Heart right ventricle (tissue), 16 donors: ENCODE results near the gene RRP8. TPM values are rescaled to one million over a fixed set of nuclear protein-coding genes. Genes with fewer than 3 reads are reported as not detected.

Source experiments
- ATAC-seq, 8 donors: fragments of 200-7000 bp; cut with Tn5 transposase; one replicate each; pipeline ENCODE4 v1.9.1; 2020; ENCODE audit warnings: mild to moderate bottlenecking in 8 of 8, moderate library complexity in 8 of 8, moderate number of reproducible peaks in 1 of 8
- DNase-seq, 2 donors: peaks; one replicate each; pipeline ENCODE4 v3.0.0-alpha.2; 2020
- H3K27ac ChIP-seq, 10 donors: fragments of 200-600 bp; sonication (generic) in 2 of 10; one replicate each; pipeline versions ENCODE4 v1.5.0 to v1.8.0; 2020 to 2022; ENCODE audit warnings: mild to moderate bottlenecking in 3 of 10
- H3K27me3 ChIP-seq, 7 donors: fragments of 200-600 bp; one replicate each; pipeline ENCODE4 v1.8.0; 2021 to 2022; ENCODE audit warnings: mild to moderate bottlenecking in 2 of 7
- H3K36me3 ChIP-seq, 9 donors: fragments of 200-600 bp; sonication (generic) in 1 of 9; one replicate each; pipeline versions ENCODE4 v1.5.0 to v1.8.0; 2020 to 2022; ENCODE audit warnings: mild to moderate bottlenecking in 2 of 9
- H3K4me1 ChIP-seq, 9 donors: fragments of 200-600 bp; sonication (generic) in 1 of 9; one replicate each; pipeline versions ENCODE4 v1.5.0 to v1.8.0; 2020 to 2022; ENCODE audit warnings: mild to moderate bottlenecking in 4 of 9
- H3K4me3 ChIP-seq, 10 donors: fragments of 200-600 bp; sonication (generic) in 2 of 10; one replicate each; pipeline versions ENCODE4 v1.5.0 to v1.8.0; 2020 to 2022; ENCODE audit warnings: mild to moderate bottlenecking in 7 of 10, moderate library complexity in 2 of 10
- H3K9me3 ChIP-seq, 11 donors: fragments of 200-600 bp in 10 of 11; sonication (generic) in 2 of 11; one replicate each; pipeline versions ENCODE4 v1.5.0 to v1.8.0; 2013 to 2022; ENCODE audit warnings: mild to moderate bottlenecking in 2 of 11, control low read depth in 1 of 11, moderate library complexity in 1 of 11
- WGBS, 2 donors: extraction: QIAGEN DNeasy Blood & Tissue Kit; methylation state at CpG; one replicate each; pipeline ENCODE4 v1.1.7; 2013; ENCODE audit warnings: inconsistent platforms in 1 of 2; 5-methylcytosine and 5-hydroxymethylcytosine counted together
- intact Hi-C, 10 donors: fragments of 100-400 bp; cut with DNase I; formaldehyde crosslinking; loops; one replicate each; pipeline versions ENCODE4 v1.11.1 to v1.14.2; 2022
- polyA plus RNA-seq, 2 donors: library from polyadenylated mRNA; stranded (reverse); fragments of 200-250 nt; gene quantifications; one replicate each; pipeline ENCODE4 v1.2.3, GENCODE V29; 2013
- total RNA-seq, 10 donors: library from RNA; stranded (reverse); fragmentation: NEBNext Ultra II Directional in 3 of 10; extraction: Animal tissue kit (Norgen Biotek cat#: 25700) in 3 of 10; gene quantifications; one replicate each; pipeline versions ENCODE4 v1.2.1 to v1.2.4, GENCODE V29; 2021 to 2023
- TF ChIP-seq, protein P1 (sequence below), 9 donors: fragments of 200-600 bp; sonication (generic) in 2 of 9; IDR thresholded peaks; one replicate each; pipeline versions ENCODE4 v1.5.0 to v1.8.0; 2021 to 2022; ENCODE audit warnings: antibody characterized with exemption in 9 of 9, mild to moderate bottlenecking in 5 of 9, moderate library complexity in 1 of 9
- donor health status: Arrhythmogenic right ventricular cardiomyopathy.
- donor health status: ischemic (EF 13 %, LVEDD 7.1; RV severe dilation, severe dysfunction).
- donor health status: healthy with polysubstance abuse.
- donor health status: DM: no; HTN: yes; CAD: no.
- donor health status: DM: no; HTN: no; CAD: no.
- donor health status: ischemic (EF 25% LVEDD 6.9; RV normal size, moderate dysfunction).
- donor health status: ischemic (EF 25% LVEDD 5.7; RV mildly dilated, moderate dysfunction).
- donor health status: healthy.
- donor health status: DM: yes; HTN: yes; CAD: no.
- donor health status: Ischemic cardiomyopathy.
- donor health status: ischemic (EF 35%, LVEDD 5.7; RV mildly dilated, moderate dysfunction).
- donor health status: nonischemic (EF 11% LVEDD 7.7; RV severe dilation, severe dysfunction).
- donor health status: DM: yes; HTN: yes; CAD: no.
- donor health status: PGD.
- donor health status: ischemic (EF 29% LVEDD 5.4; RV normal size, mild dysfunction).
- donor health status: nonischemic (EF 23%, LVEDD 6.1; RV moderate dilation, normal function).

RRP8 gene
- total and polyA plus RNA-seq, 12 donors = 12.1 to 23.3 (median 20.5) TPM

DNA sequence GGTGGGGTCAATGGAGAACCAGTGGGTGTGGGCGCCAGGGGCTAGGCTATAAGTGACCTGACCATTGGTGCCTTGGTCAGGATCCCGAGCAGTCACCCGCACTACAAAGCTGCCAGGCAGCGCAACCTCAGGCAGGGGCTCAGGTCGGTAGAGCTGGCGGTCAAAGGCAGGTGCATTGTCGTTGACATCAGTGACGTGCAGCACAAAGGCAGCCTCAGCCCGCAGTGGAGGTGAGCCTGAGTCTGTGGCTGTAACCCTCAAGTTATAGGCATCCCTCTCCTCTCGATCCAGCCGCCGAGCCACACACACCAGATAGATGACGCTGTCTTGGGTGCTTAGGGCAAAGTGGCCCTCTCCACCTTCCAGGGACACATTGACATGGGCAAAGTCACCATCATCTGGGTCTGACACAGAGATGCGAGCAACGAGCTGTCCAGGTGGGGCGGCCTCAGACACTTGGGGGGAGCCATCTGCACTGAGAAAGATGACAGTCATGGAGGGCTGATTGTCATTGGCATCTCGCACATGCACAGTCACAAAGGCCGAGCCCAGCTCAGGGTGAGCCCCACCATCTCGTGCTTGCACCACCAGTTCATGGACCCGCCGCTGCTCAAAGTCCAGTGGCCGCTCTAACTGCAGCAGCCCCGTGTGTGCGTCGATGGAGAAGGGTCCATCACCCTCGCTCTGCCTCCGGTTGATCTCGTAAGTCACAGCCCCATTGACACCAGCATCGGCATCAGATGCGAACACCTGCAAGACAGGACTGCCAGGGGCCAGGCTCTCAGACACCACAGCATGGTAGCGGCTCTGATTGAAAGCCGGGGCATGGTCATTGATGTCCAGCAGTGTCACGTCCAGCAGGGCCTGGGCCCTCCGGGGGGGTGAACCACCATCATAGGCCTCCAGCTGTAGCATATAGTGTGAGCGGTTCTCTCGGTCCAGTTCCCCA, 36.9 kb upstream of the RRP8 start:
- peaks cover 0 to 36% (median 0%) of the 10 kb centered on the region in 9 donors for H3K36me3 ChIP-seq
- H3K4me3 ChIP-seq = no peak overlapping the region
- DNase-seq (no peak), ATAC-seq (no peak)
- H3K9me3 ChIP-seq = no peaks in the 10 kb centered on the region
- 97% methylated on average over 36 of the region's 36 CpGs for WGBS, 2 donors
- TF ChIP-seq, protein P1, sequence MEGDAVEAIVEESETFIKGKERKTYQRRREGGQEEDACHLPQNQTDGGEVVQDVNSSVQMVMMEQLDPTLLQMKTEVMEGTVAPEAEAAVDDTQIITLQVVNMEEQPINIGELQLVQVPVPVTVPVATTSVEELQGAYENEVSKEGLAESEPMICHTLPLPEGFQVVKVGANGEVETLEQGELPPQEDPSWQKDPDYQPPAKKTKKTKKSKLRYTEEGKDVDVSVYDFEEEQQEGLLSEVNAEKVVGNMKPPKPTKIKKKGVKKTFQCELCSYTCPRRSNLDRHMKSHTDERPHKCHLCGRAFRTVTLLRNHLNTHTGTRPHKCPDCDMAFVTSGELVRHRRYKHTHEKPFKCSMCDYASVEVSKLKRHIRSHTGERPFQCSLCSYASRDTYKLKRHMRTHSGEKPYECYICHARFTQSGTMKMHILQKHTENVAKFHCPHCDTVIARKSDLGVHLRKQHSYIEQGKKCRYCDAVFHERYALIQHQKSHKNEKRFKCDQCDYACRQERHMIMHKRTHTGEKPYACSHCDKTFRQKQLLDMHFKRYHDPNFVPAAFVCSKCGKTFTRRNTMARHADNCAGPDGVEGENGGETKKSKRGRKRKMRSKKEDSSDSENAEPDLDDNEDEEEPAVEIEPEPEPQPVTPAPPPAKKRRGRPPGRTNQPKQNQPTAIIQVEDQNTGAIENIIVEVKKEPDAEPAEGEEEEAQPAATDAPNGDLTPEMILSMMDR (IDR thresholded peaks at IDR 0.05) = no peak
- no peak overlapping the region for H3K27ac ChIP-seq
- intact Hi-C loops = no loop called here
- H3K27me3 ChIP-seq = no peaks in the 10 kb centered on the region
- H3K4me1 ChIP-seq = peaks cover 8 to 82% (median 46%) of the 10 kb centered on the region in 9 donors

DNA sequence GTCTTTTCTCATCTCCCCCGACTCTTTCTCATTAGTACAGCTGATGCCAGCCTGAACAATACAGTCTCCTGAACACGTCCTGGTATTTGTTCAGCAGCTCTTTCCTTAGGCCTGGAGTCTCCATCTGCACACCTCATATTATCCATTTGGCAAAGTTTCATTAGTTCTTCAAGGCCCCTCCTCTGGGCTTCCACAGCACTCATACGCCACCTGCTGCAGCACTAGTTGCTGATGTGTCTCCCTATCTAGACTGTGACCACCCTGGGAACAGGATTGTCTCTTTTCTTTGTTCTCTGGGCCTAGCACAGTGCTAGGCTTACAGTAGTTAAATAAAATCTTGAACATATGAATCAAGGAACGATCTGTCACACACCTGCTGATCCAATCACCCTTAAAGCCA, 35.0 kb upstream of the RRP8 start:
- TF ChIP-seq, protein P1 (IDR thresholded peaks at IDR 0.05) = no peak
- peaks cover 8 to 84% (median 61%) of the 10 kb centered on the region in 9 donors for H3K4me1 ChIP-seq

DNA sequence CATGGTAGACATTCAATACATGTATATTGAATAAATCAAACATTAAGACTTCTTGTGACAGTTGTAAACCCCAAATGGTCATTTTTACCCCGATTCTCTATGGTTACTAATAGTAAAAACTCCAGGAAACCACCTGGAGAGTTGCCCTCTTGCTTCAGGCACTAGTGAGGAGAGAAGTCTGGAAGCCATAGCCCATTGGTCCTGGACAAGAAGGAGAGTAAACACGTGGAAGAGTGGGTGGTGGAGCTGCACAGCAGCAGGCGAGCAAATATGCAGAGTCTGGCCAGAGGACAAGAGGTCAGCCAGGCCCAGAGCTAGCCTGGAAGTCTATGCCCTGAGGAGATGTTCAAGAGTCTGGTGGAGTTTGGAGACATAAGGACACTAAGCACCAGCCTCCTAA, 34.5 kb upstream of the RRP8 start:
- intact Hi-C loops = loop anchor here in 1 of 10 donors (5.0 kb wide), 1 partner anchor 39 kb away; no protein-coding TSS in a partner anchor
- peak overlapping the region in 6 of 10 donors; percentile 11 to 87 (median 79) for H3K27ac ChIP-seq

More for the DNA sequence above, 35.0 kb upstream of the RRP8 start:
- no peaks in the 10 kb centered on the region for H3K27me3 ChIP-seq
- intact Hi-C loops = loop anchor here in 1 of 10 donors (5.0 kb wide), 1 partner anchor 39 kb away; no protein-coding TSS in a partner anchor
- peak overlapping the region in 6 of 10 donors; percentile 11 to 87 (median 79) for H3K27ac ChIP-seq
- no peaks in the 10 kb centered on the region for H3K9me3 ChIP-seq
- no peak overlapping the region for H3K4me3 ChIP-seq
- DNase-seq = no peak
- WGBS, 2 donors = 65 to 69% methylated on average over 4 of the region's 4 CpGs
- ATAC-seq = no peak
- H3K36me3 ChIP-seq = peaks cover 0 to 37% (median 0%) of the 10 kb centered on the region in 9 donors

DNA sequence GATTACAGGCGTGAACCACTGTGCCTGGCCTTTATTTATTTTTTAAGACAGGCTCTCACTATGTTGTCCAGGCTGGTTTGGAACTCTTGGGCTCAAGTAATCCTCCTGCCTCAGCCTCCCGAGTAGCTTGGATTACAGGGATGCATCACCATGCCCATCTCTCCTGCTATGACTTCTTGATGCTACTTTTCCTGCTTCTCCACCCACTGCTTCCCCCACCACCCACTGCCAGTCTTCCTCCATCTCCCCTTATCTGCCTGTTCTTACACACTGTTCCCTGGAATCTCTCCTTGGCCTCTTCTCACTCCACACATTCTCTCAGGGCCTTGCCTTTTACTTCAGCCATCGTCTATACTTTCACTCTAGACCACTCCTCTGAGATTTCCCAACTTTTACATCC, 33.1 kb upstream of the RRP8 start:
- no peaks in the 10 kb centered on the region for H3K27me3 ChIP-seq
- intact Hi-C loops = loop anchor here in 1 of 10 donors (5.0 kb wide), 1 partner anchor 41 kb away; no protein-coding TSS in a partner anchor
- DNase-seq = no peak
- H3K4me1 ChIP-seq = peaks cover 8 to 77% (median 65%) of the 10 kb centered on the region in 9 donors
- no peak overlapping the region for H3K4me3 ChIP-seq
- 72 to 75% methylated on average over 3 of the region's 3 CpGs for WGBS, 2 donors
- H3K36me3 ChIP-seq = peaks cover 0 to 56% (median 0%) of the 10 kb centered on the region in 9 donors
- no peaks in the 10 kb centered on the region for H3K9me3 ChIP-seq
- TF ChIP-seq, protein P1 (IDR thresholded peaks at IDR 0.05) = no peak
- ATAC-seq = no peak
- H3K27ac ChIP-seq = peak overlapping the region in 8 of 10 donors; percentile 55 to 87 (median 78)

More for the DNA sequence above, 34.5 kb upstream of the RRP8 start:
- Histone ChIP-seq H3K4me3 (no peak overlapping the region), H3K27me3 (no peaks in the 10 kb centered on the region), H3K4me1 (peaks cover 8 to 88% (median 65%) of the 10 kb centered on the region in 9 donors), H3K36me3 (peaks cover 0 to 43% (median 0%) of the 10 kb centered on the region in 9 donors), H3K9me3 (no peaks in the 10 kb centered on the region)
- 24% methylated on average over 3 of the region's 3 CpGs for WGBS, 2 donors
- TF ChIP-seq, protein P1 (IDR thresholded peaks at IDR 0.05) = no peak
- ATAC-seq (peak; percentile 33 to 77 (median 62)), DNase-seq (peak in 1 of 2 donors; percentile 56)
